ENCODE data around the gene PAK6. TPM values are rescaled to one million over a fixed set of nuclear protein-coding genes. Genes with fewer than 3 reads are reported as not detected.

The PAK6 gene
- total and polyA plus RNA-seq, 4 experiments from 2014 or later, result 0.53 to 1.7 (median 0.67) TPM; not detected in 1

- intact Hi-C loops (cut with micrococcal nuclease), result loop anchor here (5.0 kb wide), 1 partner anchor 41 kb away; the partner anchor contains the start of gene INAFM2
- CTCF ChIA-PET (ENCODE audit: partially characterized antibody), result interaction anchor here (5.1 to 5.2 kb wide), 2 partner anchors 28 to 55 kb away, joined by 39 to 94 read pairs; partner anchors contain the start of gene PLCB2
- Mint-ChIP-seq H3K27me3 (peaks cover 11 to 26% of the 10 kb centered on the region in 2 donors), H3K4me1 (peaks cover 2 to 9% (median 4%) of the 10 kb centered on the region in 4 donors), H3K36me3 (peaks cover 0 to 2% of the 10 kb centered on the region in 2 donors), H3K9me3 (peaks cover 0 to 2% (median 0%) of the 10 kb centered on the region in 8 donors), H3K27ac (no peak overlapping the region), H3K4me3 (no peak overlapping the region)
- POLR2A ChIA-PET (ENCODE audit: partially characterized antibody), result interaction anchor here (5.3 kb wide), 1 partner anchor 26 kb away, joined by 67 read pairs; the partner anchor contains the start of gene PLCB2
- DNase-seq, result no peak
- Histone ChIP-seq H3K4me1 (ENCODE audit: insufficient read depth, low read length) (peaks cover 13% of the 10 kb centered on the region), H3K27ac (ENCODE audit: low read depth, low read length) (no peak overlapping the region), H3K36me3 (ENCODE audit: insufficient read depth, low read length) (no peaks in the 10 kb centered on the region), H3K27me3 (ENCODE audit: insufficient read depth, low read length) (peaks cover 6% of the 10 kb centered on the region), H3K9me3 (ENCODE audit: control insufficient read depth in 1 of 2, low read length in 2 of 2) (no peaks in the 10 kb centered on the region), H3K4me3 (ENCODE audit: low read length in 2 of 2) (peak overlapping the region in 1 of 2 donors; percentile 57)
Observed at GRCh38 chr15:40281801-40282146, 42.9 kb downstream of the PAK6 start.

DNA sequence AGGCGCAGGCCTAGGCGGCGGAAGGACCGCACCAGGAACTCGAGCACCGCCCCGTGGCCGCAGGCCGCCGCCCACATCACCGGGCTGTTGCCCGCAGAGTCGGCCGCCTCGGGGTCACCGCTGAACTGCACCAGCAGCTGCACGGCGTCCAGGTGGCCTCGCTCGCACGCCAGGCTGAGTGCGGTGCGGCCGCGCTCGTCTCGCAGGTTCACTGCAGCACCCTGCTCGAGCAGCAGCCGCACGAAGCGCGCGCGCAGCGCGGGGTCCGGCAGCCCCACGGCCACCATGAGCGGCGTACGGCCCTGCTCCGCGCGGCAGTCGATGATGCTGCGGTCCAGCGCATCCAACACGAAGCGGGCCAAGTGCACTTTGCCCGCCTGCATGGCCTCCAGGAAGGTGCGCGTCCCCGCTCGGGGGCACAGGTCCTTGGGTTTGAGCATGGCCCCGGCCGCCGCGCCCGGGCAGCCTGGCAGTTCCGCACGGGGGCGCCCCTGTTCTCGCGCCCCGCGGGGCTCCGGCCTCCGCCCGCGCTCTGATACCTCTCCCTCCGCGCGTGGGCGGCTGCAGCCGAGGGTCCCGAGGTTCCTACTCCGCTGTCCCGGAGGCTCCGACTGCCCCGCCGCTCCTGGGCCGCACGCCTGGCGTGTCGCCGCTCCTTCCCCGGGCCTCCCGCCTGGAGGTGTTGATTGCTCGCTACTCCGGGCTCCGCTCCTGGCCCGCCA is 43.4 kb downstream of the PAK6 start:
- CTCF ChIA-PET (ENCODE audit: partially characterized antibody), result interaction anchor here (0.8 to 5.2 kb wide), 4 partner anchors 27 to 161 kb away, joined by 3 to 94 read pairs (median 22); partner anchors contain the start of gene PLCB2
- Mint-ChIP-seq H3K4me1 (peaks cover 2 to 9% (median 4%) of the 10 kb centered on the region in 4 donors), H3K27me3 (peaks cover 11 to 22% of the 10 kb centered on the region in 2 donors), H3K36me3 (peaks cover 0 to 3% of the 10 kb centered on the region in 2 donors), H3K4me3 (peak overlapping the region; percentile 36 to 78 (median 58)), H3K9me3 (peaks cover 0 to 2% (median 0%) of the 10 kb centered on the region in 8 donors), H3K27ac (no peak overlapping the region)
- DNase-seq, result peak; percentile 42 to 62 (median 53)
- H3K36me3 ChIP-seq (ENCODE audit: insufficient read depth, low read length), result no peaks in the 10 kb centered on the region
- peaks cover 13% of the 10 kb centered on the region for H3K4me1 ChIP-seq (ENCODE audit: insufficient read depth, low read length)
- peak overlapping the region in 1 of 2 donors; percentile 57 for H3K4me3 ChIP-seq (ENCODE audit: low read length in 2 of 2)
- intact Hi-C loops (cut with micrococcal nuclease), result loop anchor here (5.0 kb wide), 1 partner anchor 40 kb away; the partner anchor contains the start of gene INAFM2
- no peaks in the 10 kb centered on the region for H3K9me3 ChIP-seq (ENCODE audit: control insufficient read depth in 1 of 2, low read length in 2 of 2)
- H3K27ac ChIP-seq (ENCODE audit: low read depth, low read length), result no peak overlapping the region
- peaks cover 6% of the 10 kb centered on the region for H3K27me3 ChIP-seq (ENCODE audit: insufficient read depth, low read length)
- POLR2A ChIA-PET (ENCODE audit: partially characterized antibody), result interaction anchor here (1.4 to 5.3 kb wide), 3 partner anchors 10 to 30 kb away, joined by 3 to 67 read pairs (median 5); partner anchors contain the start of gene PLCB2

DNA sequence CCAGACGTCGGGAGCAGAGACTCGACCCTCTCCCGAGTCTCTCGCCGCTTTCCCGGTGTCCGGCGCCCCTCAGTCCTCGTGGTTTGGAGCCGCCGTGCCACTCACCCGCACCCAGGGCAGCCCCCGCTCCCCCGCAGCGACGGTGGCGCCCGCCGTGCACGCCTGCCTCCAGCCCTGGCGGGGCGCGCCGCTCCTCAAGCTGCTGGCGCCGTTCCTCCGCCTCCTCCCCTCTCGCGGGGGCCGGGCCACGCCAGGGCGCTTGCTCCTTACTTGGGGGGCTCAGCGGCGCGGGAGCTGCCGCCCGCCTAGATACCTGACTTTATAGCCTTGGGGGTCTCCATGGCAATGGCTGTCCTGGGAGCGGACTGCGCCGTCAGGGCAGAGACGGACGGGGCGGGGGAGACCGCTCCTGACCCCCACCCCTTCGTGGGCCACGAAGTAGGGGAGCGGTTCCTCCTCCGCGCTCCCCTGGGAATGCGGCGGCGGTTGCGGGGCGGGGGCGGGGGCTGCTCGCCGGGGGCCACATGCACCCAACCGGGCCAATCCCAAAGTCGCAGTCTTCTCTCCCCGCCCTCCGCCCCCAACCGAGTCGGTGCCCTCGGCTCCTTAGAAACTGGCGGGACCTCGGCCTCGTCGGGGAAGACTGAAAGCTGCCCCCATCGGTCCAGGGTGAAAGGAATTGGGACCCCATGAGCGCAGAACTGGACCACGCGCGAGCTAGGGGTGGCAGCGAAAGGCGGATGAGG is 44.2 kb downstream of the PAK6 start, which contains the start of gene ANKRD63:
Gene ANKRD63, minus strand, starts transcription at position 196 of the 746 bp plus-strand sequence. CDS start 478 bp downstream, outside the sequence.
- DNase-seq, result peak in 3 of 5 donors; percentile 34 to 42 (median 38)
- Histone ChIP-seq H3K27me3 (ENCODE audit: insufficient read depth, low read length) (peaks cover 6% of the 10 kb centered on the region), H3K9me3 (ENCODE audit: control insufficient read depth in 1 of 2, low read length in 2 of 2) (no peaks in the 10 kb centered on the region), H3K27ac (ENCODE audit: low read depth, low read length) (no peak within 1 kb of the TSS), H3K4me1 (ENCODE audit: insufficient read depth, low read length) (peaks cover 13% of the 10 kb centered on the region), H3K36me3 (ENCODE audit: insufficient read depth, low read length) (no peaks in the 10 kb centered on the region), H3K4me3 (ENCODE audit: low read length in 2 of 2) (peak within 1 kb of the TSS in 1 of 2 donors; percentile 57)
- H3K36me3 Mint-ChIP-seq, result peaks cover 0 to 9% of the 10 kb centered on the region in 2 donors
- H3K9me3 Mint-ChIP-seq, result peaks cover 0 to 2% (median 0%) of the 10 kb centered on the region in 8 donors
- peaks cover 2 to 9% (median 4%) of the 10 kb centered on the region in 4 donors for H3K4me1 Mint-ChIP-seq
- intact Hi-C loops (cut with micrococcal nuclease), result loop anchor here (1.0 to 5.0 kb wide), 2 partner anchors 24 to 39 kb away; partner anchors contain the start of genes INAFM2 and PLCB2
- ChIA-PET POLR2A (ENCODE audit: partially characterized antibody) (interaction anchor here (1.1 to 5.3 kb wide), 4 partner anchors 10 to 29 kb away, joined by 3 to 67 read pairs (median 4); partner anchors contain the start of gene PLCB2), CTCF (ENCODE audit: partially characterized antibody) (interaction anchor here (0.8 to 5.2 kb wide), 7 partner anchors 8 to 160 kb away, joined by 3 to 94 read pairs (median 4); partner anchors contain the start of gene PLCB2)
- H3K27me3 Mint-ChIP-seq, result peaks cover 11 to 21% of the 10 kb centered on the region in 2 donors
- peak within 1 kb of the TSS; percentile 36 to 78 (median 63) for H3K4me3 Mint-ChIP-seq
- H3K27ac Mint-ChIP-seq, result no peak within 1 kb of the TSS

DNA sequence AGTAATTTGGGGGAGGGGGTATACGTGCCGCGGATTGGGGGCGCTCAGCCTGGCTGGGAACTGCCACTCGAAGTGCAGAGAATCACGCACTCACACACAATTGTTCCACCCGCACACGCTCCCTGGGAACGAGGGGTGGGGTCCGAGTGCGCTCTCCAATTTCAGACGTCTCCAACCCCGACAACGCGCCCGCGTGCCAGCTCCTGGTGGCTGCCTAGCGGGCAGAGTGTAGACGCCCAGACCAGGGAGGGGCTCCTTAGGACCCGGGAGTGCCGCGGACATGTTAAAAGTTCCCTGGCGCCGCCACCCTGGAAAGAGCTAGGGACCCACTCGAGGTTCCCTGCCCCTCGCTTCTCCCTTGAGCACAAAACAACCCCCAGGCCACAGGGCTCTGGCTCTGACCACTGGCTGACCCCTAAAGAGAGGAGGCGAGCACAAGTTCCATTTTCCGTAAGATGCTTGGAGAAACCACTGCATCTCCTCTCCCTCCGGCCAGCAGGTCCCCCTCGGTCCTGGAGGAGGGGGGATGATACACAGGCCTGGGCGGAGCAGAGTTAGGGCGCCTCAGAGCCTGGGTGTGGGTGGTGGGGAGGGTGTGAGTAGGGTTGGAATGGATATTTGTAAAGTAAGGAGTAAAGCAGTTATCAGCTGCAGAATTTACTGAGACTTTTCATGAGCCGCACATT is 44.9 kb downstream of the PAK6 start:
- H3K27ac ChIP-seq (ENCODE audit: low read depth, low read length), result no peak overlapping the region
- ChIA-PET POLR2A (ENCODE audit: partially characterized antibody) (interaction anchor here (1.1 to 5.3 kb wide), 4 partner anchors 9 to 29 kb away, joined by 3 to 67 read pairs (median 4); partner anchors contain the start of gene PLCB2), CTCF (ENCODE audit: partially characterized antibody) (interaction anchor here (0.8 to 5.2 kb wide), 7 partner anchors 9 to 142 kb away, joined by 3 to 94 read pairs (median 4); partner anchors contain the start of gene PLCB2)
- no peak overlapping the region for H3K4me3 ChIP-seq (ENCODE audit: low read length in 2 of 2)
- Mint-ChIP-seq H3K4me3 (peak overlapping the region in 5 of 8 donors; percentile 20 to 57 (median 21)), H3K27ac (no peak overlapping the region), H3K4me1 (peaks cover 2 to 9% (median 4%) of the 10 kb centered on the region in 4 donors), H3K9me3 (peaks cover 0 to 2% (median 0%) of the 10 kb centered on the region in 8 donors), H3K36me3 (peaks cover 0 to 10% of the 10 kb centered on the region in 2 donors), H3K27me3 (peaks cover 11 to 14% of the 10 kb centered on the region in 2 donors)
- H3K36me3 ChIP-seq (ENCODE audit: insufficient read depth, low read length), result no peaks in the 10 kb centered on the region
- no peaks in the 10 kb centered on the region for H3K9me3 ChIP-seq (ENCODE audit: control insufficient read depth in 1 of 2, low read length in 2 of 2)
- H3K4me1 ChIP-seq (ENCODE audit: insufficient read depth, low read length), result peaks cover 13% of the 10 kb centered on the region
- no peak for DNase-seq
- intact Hi-C loops (cut with micrococcal nuclease), result loop anchor here (1.0 to 5.0 kb wide), 2 partner anchors 24 to 39 kb away; partner anchors contain the start of genes INAFM2 and PLCB2
- H3K27me3 ChIP-seq (ENCODE audit: insufficient read depth, low read length), result peaks cover 6% of the 10 kb centered on the region

- Mint-ChIP-seq H3K27ac (no peak overlapping the region), H3K4me3 (peak overlapping the region in 2 of 8 donors; percentile 9 to 20)
- intact Hi-C loops (cut with micrococcal nuclease), result no loop called here
Observed at GRCh38 chr15:40285151-40285550, 46.3 kb downstream of the PAK6 start.

DNA sequence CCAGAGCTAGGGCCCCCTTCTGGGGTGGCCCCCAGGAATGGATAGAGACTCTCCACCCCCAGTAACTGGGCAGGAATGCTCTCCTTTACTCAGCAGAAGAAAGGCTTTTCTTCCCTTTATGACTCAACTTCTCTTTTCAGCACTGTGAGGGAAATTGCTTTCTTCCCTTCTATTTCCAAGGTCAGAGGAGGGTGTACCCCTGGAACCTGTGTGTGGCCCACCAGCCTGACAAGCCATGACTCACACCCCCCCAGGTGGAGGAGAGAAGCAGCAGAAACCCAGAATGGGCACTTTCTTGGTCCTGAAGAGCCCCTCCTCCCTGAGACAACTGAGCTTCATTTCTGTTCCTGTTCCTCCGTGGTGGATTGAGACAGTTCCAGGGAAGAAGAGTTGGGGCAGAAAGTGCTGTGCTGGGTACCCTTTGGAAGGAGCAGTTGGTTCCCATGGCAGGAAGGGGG is 46.7 kb downstream of the PAK6 start:
- H3K27ac ChIP-seq (ENCODE audit: low read depth, low read length), result no peak overlapping the region
- peaks cover 9% of the 10 kb centered on the region for H3K36me3 ChIP-seq (ENCODE audit: insufficient read depth, low read length)
- H3K9me3 ChIP-seq (ENCODE audit: control insufficient read depth in 1 of 2, low read length in 2 of 2), result no peaks in the 10 kb centered on the region
- Mint-ChIP-seq H3K4me3 (peak overlapping the region in 1 of 8 donors; percentile 49), H3K9me3 (peaks cover 0 to 2% (median 0%) of the 10 kb centered on the region in 8 donors), H3K27ac (peak overlapping the region in 2 of 7 donors; percentile 21 to 42), H3K36me3 (peaks cover 10 to 25% of the 10 kb centered on the region in 2 donors), H3K4me1 (peaks cover 0 to 9% (median 0%) of the 10 kb centered on the region in 4 donors), H3K27me3 (peaks cover 4% of the 10 kb centered on the region in 2 donors)
- intact Hi-C loops (cut with micrococcal nuclease), result no loop called here
- H3K4me3 ChIP-seq (ENCODE audit: low read length in 2 of 2), result no peak overlapping the region
- DNase-seq, result no peak
- peaks cover 6% of the 10 kb centered on the region for H3K27me3 ChIP-seq (ENCODE audit: insufficient read depth, low read length)
- ChIA-PET CTCF (ENCODE audit: partially characterized antibody) (interaction anchor here (1.0 to 5.2 kb wide), 5 partner anchors 11 to 125 kb away, joined by 3 to 94 read pairs (median 11); partner anchors contain the start of gene PLCB2), POLR2A (ENCODE audit: partially characterized antibody) (interaction anchor here (5.3 kb wide), 1 partner anchor 22 kb away, joined by 67 read pairs; the partner anchor contains the start of gene PLCB2)
- H3K4me1 ChIP-seq (ENCODE audit: insufficient read depth, low read length), result peaks cover 8% of the 10 kb centered on the region

More at GRCh38 chr15:40285151-40285550, 46.3 kb downstream of the PAK6 start:
- Mint-ChIP-seq H3K4me1 (peaks cover 0 to 9% (median 0%) of the 10 kb centered on the region in 4 donors), H3K27me3 (peaks cover 8% of the 10 kb centered on the region in 2 donors), H3K36me3 (peaks cover 7 to 20% of the 10 kb centered on the region in 2 donors), H3K9me3 (peaks cover 0 to 2% (median 0%) of the 10 kb centered on the region in 8 donors)
- CTCF ChIA-PET (ENCODE audit: partially characterized antibody), result interaction anchor here (1.0 to 5.2 kb wide), 5 partner anchors 11 to 125 kb away, joined by 3 to 94 read pairs (median 11); partner anchors contain the start of gene PLCB2
- H3K27me3 ChIP-seq (ENCODE audit: insufficient read depth, low read length), result peaks cover 6% of the 10 kb centered on the region
- peaks cover 8% of the 10 kb centered on the region for H3K4me1 ChIP-seq (ENCODE audit: insufficient read depth, low read length)
- H3K9me3 ChIP-seq (ENCODE audit: control insufficient read depth in 1 of 2, low read length in 2 of 2), result no peaks in the 10 kb centered on the region
- H3K36me3 ChIP-seq (ENCODE audit: insufficient read depth, low read length), result peaks cover 6% of the 10 kb centered on the region
- no peak for DNase-seq
- H3K4me3 ChIP-seq (ENCODE audit: low read length in 2 of 2), result no peak overlapping the region
- no peak overlapping the region for H3K27ac ChIP-seq (ENCODE audit: low read depth, low read length)
- POLR2A ChIA-PET (ENCODE audit: partially characterized antibody), result interaction anchor here (5.3 kb wide), 1 partner anchor 23 kb away, joined by 67 read pairs; the partner anchor contains the start of gene PLCB2

Data from CD4-positive, alpha-beta memory T cell (primary cell).